ENCODE results near the gene JADE1.

JADE1 gene

GRCh38 chr4:128775916-128776315 lies 33.6 kb upstream of the JADE1 start:
- H3K4me3 ChIP-seq (replicated peaks; ENCODE audit: low read depth, low read length): no peak overlapping the region
- no peak for DNase-seq (ENCODE audit: extremely low read depth, low read depth)
- TF ChIP-seq CTCF (IDR thresholded peaks at IDR 0.05; ENCODE audit: low read depth, low read length, missing control alignments): no peak

- TF ChIP-seq CTCF (IDR thresholded peaks at IDR 0.05; ENCODE audit: low read depth, low read length, missing control alignments): no peak
- DNase-seq (ENCODE audit: extremely low read depth, low read depth): peak; percentile 35
- H3K4me3 ChIP-seq (replicated peaks; ENCODE audit: low read depth, low read length): no peak overlapping the region
Observed at GRCh38 chr4:128776794-128777216, 32.7 kb upstream of the JADE1 start.

- no peak for DNase-seq (ENCODE audit: extremely low read depth, low read depth)
- TF ChIP-seq CTCF (IDR thresholded peaks at IDR 0.05; ENCODE audit: low read depth, low read length, missing control alignments): no peak
- no peak overlapping the region for H3K4me3 ChIP-seq (replicated peaks; ENCODE audit: low read depth, low read length)
Observed at GRCh38 chr4:128780688-128781087, 28.8 kb upstream of the JADE1 start.

- H3K4me3 ChIP-seq (replicated peaks; ENCODE audit: low read depth, low read length): no peak overlapping the region
- no peak for TF ChIP-seq CTCF (IDR thresholded peaks at IDR 0.05; ENCODE audit: low read depth, low read length, missing control alignments)
- no peak for DNase-seq (ENCODE audit: extremely low read depth, low read depth)
Observed at GRCh38 chr4:128782076-128782715, 27.3 kb upstream of the JADE1 start.

- no peak overlapping the region for H3K4me3 ChIP-seq (replicated peaks; ENCODE audit: low read depth, low read length)
- no peak for TF ChIP-seq CTCF (IDR thresholded peaks at IDR 0.05; ENCODE audit: low read depth, low read length, missing control alignments)
- no peak for DNase-seq (ENCODE audit: extremely low read depth, low read depth)
Observed at GRCh38 chr4:128782875-128783614, 26.5 kb upstream of the JADE1 start.

- no peak overlapping the region for H3K4me3 ChIP-seq (replicated peaks; ENCODE audit: low read depth, low read length)
- DNase-seq (ENCODE audit: extremely low read depth, low read depth): no peak
- no peak for TF ChIP-seq CTCF (IDR thresholded peaks at IDR 0.05; ENCODE audit: low read depth, low read length, missing control alignments)
Observed at GRCh38 chr4:128787509-128788311, 21.8 kb upstream of the JADE1 start.
